ENCODE measurements around the gene KLHL10.
"Not testable (repeated sequence)": the region's sequence is repeated elsewhere in the genome, so short reads cannot be mapped to it uniquely, and the experiment has no call there.

GRCh38 chr17:41840781-41841180, 3.2 kb downstream of the KLHL10 start:
- TF ChIP-seq, protein P1, sequence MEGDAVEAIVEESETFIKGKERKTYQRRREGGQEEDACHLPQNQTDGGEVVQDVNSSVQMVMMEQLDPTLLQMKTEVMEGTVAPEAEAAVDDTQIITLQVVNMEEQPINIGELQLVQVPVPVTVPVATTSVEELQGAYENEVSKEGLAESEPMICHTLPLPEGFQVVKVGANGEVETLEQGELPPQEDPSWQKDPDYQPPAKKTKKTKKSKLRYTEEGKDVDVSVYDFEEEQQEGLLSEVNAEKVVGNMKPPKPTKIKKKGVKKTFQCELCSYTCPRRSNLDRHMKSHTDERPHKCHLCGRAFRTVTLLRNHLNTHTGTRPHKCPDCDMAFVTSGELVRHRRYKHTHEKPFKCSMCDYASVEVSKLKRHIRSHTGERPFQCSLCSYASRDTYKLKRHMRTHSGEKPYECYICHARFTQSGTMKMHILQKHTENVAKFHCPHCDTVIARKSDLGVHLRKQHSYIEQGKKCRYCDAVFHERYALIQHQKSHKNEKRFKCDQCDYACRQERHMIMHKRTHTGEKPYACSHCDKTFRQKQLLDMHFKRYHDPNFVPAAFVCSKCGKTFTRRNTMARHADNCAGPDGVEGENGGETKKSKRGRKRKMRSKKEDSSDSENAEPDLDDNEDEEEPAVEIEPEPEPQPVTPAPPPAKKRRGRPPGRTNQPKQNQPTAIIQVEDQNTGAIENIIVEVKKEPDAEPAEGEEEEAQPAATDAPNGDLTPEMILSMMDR (conservative IDR thresholded peaks at IDR 0.05; ENCODE audit: low read depth, low read length), result not testable (repeated sequence)
- TF ChIP-seq EZH2phosphoT487 (IDR thresholded peaks at IDR 0.05; ENCODE audit: borderline replicate concordance, low read length); EZH2 (IDR thresholded peaks at IDR 0.05; ENCODE audit: low read length, unreplicated experiment): not testable (repeated sequence)

All from PC-3 (cell line).